Heart left ventricle (tissue), 13 donors: ENCODE measurements around the gene COL15A1.

ENCODE experiments used
- POLR2A ChIP-seq, 2 donors: fragments of 450-650 bp; IDR thresholded peaks; one replicate each; pipeline ENCODE4 v1.6.1; 2017; ENCODE audit warnings: antibody characterized with exemption in 2 of 2, mild to moderate bottlenecking in 2 of 2, moderate library complexity in 2 of 2
- TF ChIP-seq, protein P1 (sequence below), 12 donors: fragments of 200-600 bp; sonication (generic) in 4 of 12; IDR thresholded peaks; one replicate each; pipeline versions ENCODE4 v1.5.0 to v1.8.0; 2018 to 2022; ENCODE audit warnings: antibody characterized with exemption in 12 of 12, mild to moderate bottlenecking in 5 of 12
- donor health status: ischemic (EF 13 %, LVEDD 7.1; RV severe dilation, severe dysfunction).
- donor health status: DM: no; HTN: yes; CAD: no.
- donor health status: DM: no; HTN: no; CAD: no.
- donor health status: ischemic (EF 25% LVEDD 6.9; RV normal size, moderate dysfunction).
- donor health status: ischemic (EF 25% LVEDD 5.7; RV mildly dilated, moderate dysfunction).
- donor health status: ischemic (EF 35%, LVEDD 5.7; RV mildly dilated, moderate dysfunction).
- donor health status: nonischemic (EF 11% LVEDD 7.7; RV severe dilation, severe dysfunction).
- donor health status: DM: yes; HTN: yes; CAD: no.
- donor health status: PGD.
- donor health status: ischemic (EF 29% LVEDD 5.4; RV normal size, mild dysfunction).
- donor health status: nonischemic (EF 23%, LVEDD 6.1; RV moderate dilation, normal function).

DNA sequence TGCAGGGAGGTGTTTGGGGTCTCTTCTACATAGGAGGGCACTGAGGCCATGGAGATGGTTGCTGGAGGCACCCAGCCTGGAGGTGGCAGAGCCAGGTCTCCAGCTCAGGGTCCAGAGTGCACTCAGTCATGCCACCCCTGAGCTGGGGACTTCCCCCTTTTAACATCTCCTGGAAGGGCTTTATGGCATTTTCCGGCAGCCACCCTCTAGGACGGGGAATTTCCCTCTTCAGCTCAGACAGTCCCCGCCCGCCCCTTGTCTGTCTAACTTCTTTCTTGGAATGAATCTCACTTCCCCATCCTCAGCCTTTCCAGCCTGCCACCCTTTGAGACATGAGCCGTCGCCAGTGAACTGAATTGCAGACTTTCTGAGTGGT is 49.9 kb downstream of the COL15A1 start:
- TF ChIP-seq, protein P1, sequence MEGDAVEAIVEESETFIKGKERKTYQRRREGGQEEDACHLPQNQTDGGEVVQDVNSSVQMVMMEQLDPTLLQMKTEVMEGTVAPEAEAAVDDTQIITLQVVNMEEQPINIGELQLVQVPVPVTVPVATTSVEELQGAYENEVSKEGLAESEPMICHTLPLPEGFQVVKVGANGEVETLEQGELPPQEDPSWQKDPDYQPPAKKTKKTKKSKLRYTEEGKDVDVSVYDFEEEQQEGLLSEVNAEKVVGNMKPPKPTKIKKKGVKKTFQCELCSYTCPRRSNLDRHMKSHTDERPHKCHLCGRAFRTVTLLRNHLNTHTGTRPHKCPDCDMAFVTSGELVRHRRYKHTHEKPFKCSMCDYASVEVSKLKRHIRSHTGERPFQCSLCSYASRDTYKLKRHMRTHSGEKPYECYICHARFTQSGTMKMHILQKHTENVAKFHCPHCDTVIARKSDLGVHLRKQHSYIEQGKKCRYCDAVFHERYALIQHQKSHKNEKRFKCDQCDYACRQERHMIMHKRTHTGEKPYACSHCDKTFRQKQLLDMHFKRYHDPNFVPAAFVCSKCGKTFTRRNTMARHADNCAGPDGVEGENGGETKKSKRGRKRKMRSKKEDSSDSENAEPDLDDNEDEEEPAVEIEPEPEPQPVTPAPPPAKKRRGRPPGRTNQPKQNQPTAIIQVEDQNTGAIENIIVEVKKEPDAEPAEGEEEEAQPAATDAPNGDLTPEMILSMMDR (IDR thresholded peaks at IDR 0.05): no peak
- TF ChIP-seq POLR2A (IDR thresholded peaks at IDR 0.05): no peak
